Measurements from ENCODE around the gene DISP2. TPM values are rescaled to one million over a fixed set of nuclear protein-coding genes. Genes with fewer than 3 reads are reported as not detected.
A peak's percentile ranks its signal among the peaks of the same experiment; 100 is the strongest.

DISP2 gene
- total and polyA plus RNA-seq, 9 of the 15 experiments (the other 6 are each of a cell fraction or from before 2014, with no cell fraction given), result 0.06 to 0.89 (median 0.15) TPM; not detected in 1

DNA sequence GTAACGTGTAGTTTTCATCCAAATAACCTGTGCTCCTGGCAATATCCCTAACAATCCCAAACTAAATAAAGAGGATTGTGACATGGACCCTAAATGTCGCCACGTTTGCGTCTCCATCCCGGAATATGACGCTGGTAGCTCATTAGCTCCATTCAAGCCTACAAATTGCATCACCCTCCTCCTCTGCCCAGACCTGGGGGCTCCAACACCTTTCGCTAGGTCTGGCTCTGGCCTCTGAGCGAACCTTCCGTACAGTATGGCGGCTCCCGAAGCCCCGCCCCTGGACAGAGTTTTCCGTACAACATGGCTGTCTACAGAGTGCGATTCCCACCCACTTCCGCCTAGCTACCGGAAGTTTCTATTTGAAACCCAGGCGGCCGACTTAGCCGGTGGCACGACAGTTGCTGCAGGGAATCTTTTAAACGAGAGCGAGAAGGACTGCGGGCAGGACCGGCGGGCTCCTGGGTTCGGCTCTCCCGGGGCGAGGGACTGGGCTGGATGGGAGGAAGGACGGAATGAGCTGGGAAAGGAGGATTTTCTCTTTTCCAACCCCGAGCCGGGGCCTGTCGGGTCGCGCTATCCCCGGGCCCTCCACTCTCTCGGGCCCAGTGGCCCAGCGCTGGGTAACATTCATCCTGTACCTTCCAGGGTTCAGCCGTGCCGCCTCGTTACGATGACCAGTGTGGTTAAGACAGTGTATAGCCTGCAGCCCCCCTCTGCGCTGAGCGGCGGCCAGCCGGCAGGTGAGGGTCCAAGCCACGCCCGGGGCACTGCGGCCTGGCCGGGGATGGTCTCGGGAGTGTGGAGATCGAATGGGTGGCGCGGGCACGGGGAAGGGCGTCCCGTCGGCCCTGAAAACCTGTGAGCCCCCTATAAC is 24.8 kb downstream of the DISP2 start, which contains the start of gene KNSTRN (continued):
- TF ChIP-seq STAG1 (CRISPR knock-in tag; IDR thresholded peaks at IDR 0.05; ENCODE audit: borderline replicate concordance) (no peak), NBN (IDR thresholded peaks at IDR 0.05; ENCODE audit: low read depth) (no peak), ZNF143 (CRISPR knock-in tag; IDR thresholded peaks at IDR 0.05) (no peak), CC2D1A (IDR thresholded peaks at IDR 0.05) (peak; percentile 33; the same call in 1 of the 2 replicates), SIN3A (IDR thresholded peaks at IDR 0.05; ENCODE audit: borderline replicate concordance in 2 of 2, control insufficient read depth in 1 of 2, low read depth in 2 of 2, low read length in 2 of 2) (peak; percentile 54 to 74; a peak in 2 of 4 replicates), RUNX1 (IDR thresholded peaks at IDR 0.05; ENCODE audit: low read depth) (0 out of 2 replicates have a peak, but pooled peaks have one; percentile 29), MEIS2 (IDR thresholded peaks at IDR 0.05; ENCODE audit: partially characterized antibody) (no peak), HDGF (IDR thresholded peaks at IDR 0.05) (no peak), FOXP1 (CRISPR knock-in tag; IDR thresholded peaks at IDR 0.05) (no peak), KLF6 (CRISPR knock-in tag; IDR thresholded peaks at IDR 0.05; ENCODE audit: borderline replicate concordance) (no peak)
- TF ChIP-seq, protein P1, sequence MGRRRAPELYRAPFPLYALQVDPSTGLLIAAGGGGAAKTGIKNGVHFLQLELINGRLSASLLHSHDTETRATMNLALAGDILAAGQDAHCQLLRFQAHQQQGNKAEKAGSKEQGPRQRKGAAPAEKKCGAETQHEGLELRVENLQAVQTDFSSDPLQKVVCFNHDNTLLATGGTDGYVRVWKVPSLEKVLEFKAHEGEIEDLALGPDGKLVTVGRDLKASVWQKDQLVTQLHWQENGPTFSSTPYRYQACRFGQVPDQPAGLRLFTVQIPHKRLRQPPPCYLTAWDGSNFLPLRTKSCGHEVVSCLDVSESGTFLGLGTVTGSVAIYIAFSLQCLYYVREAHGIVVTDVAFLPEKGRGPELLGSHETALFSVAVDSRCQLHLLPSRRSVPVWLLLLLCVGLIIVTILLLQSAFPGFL (CRISPR knock-in tag; IDR thresholded peaks at IDR 0.05), result no peak
- TF ChIP-seq, protein P2, sequence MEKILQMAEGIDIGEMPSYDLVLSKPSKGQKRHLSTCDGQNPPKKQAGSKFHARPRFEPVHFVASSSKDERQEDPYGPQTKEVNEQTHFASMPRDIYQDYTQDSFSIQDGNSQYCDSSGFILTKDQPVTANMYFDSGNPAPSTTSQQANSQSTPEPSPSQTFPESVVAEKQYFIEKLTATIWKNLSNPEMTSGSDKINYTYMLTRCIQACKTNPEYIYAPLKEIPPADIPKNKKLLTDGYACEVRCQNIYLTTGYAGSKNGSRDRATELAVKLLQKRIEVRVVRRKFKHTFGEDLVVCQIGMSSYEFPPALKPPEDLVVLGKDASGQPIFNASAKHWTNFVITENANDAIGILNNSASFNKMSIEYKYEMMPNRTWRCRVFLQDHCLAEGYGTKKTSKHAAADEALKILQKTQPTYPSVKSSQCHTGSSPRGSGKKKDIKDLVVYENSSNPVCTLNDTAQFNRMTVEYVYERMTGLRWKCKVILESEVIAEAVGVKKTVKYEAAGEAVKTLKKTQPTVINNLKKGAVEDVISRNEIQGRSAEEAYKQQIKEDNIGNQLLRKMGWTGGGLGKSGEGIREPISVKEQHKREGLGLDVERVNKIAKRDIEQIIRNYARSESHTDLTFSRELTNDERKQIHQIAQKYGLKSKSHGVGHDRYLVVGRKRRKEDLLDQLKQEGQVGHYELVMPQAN (IDR thresholded peaks at IDR 0.05; ENCODE audit: borderline replicate concordance), result peak; percentile 61; the same call in 1 of the 2 replicates
- TF ChIP-seq, protein P3, sequence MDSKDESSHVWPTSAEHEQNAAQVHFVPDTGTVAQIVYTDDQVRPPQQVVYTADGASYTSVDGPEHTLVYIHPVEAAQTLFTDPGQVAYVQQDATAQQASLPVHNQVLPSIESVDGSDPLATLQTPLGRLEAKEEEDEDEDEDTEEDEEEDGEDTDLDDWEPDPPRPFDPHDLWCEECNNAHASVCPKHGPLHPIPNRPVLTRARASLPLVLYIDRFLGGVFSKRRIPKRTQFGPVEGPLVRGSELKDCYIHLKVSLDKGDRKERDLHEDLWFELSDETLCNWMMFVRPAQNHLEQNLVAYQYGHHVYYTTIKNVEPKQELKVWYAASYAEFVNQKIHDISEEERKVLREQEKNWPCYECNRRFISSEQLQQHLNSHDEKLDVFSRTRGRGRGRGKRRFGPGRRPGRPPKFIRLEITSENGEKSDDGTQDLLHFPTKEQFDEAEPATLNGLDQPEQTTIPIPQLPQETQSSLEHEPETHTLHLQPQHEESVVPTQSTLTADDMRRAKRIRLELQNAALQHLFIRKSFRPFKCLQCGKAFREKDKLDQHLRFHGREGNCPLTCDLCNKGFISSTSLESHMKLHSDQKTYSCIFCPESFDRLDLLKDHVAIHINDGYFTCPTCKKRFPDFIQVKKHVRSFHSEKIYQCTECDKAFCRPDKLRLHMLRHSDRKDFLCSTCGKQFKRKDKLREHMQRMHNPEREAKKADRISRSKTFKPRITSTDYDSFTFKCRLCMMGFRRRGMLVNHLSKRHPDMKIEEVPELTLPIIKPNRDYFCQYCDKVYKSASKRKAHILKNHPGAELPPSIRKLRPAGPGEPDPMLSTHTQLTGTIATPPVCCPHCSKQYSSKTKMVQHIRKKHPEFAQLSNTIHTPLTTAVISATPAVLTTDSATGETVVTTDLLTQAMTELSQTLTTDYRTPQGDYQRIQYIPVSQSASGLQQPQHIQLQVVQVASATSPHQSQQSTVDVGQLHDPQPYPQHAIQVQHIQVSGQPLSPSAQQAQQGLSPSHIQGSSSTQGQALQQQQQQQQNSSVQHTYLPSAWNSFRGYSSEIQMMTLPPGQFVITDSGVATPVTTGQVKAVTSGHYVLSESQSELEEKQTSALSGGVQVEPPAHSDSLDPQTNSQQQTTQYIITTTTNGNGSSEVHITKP (IDR thresholded peaks at IDR 0.05; ENCODE audit: partially characterized antibody), result no peak
- TF ChIP-seq, protein P4, sequence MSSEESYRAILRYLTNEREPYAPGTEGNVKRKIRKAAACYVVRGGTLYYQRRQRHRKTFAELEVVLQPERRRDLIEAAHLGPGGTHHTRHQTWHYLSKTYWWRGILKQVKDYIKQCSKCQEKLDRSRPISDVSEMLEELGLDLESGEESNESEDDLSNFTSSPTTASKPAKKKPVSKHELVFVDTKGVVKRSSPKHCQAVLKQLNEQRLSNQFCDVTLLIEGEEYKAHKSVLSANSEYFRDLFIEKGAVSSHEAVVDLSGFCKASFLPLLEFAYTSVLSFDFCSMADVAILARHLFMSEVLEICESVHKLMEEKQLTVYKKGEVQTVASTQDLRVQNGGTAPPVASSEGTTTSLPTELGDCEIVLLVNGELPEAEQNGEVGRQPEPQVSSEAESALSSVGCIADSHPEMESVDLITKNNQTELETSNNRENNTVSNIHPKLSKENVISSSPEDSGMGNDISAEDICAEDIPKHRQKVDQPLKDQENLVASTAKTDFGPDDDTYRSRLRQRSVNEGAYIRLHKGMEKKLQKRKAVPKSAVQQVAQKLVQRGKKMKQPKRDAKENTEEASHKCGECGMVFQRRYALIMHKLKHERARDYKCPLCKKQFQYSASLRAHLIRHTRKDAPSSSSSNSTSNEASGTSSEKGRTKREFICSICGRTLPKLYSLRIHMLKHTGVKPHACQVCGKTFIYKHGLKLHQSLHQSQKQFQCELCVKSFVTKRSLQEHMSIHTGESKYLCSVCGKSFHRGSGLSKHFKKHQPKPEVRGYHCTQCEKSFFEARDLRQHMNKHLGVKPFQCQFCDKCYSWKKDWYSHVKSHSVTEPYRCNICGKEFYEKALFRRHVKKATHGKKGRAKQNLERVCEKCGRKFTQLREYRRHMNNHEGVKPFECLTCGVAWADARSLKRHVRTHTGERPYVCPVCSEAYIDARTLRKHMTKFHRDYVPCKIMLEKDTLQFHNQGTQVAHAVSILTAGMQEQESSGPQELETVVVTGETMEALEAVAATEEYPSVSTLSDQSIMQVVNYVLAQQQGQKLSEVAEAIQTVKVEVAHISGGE (CRISPR knock-in tag; IDR thresholded peaks at IDR 0.05), result peak; percentile 91 to 99 (median 97); a peak in 5 of 6 replicates

All from K562 (cell line).